K562 (cell line): ENCODE data around the gene DNAJC17. TPM values are rescaled to one million over a fixed set of nuclear protein-coding genes. Genes with fewer than 3 reads are reported as not detected.

Experiments
- ATAC-seq: fragments of 200-7000 bp; cut with Tn5 transposase; 3 replicates; pipeline ENCODE4 v1.9.1; 2020; ENCODE audit warnings: moderate library complexity
- BruUV-seq: library from RNA; stranded (reverse); fragments of 400-500 nt; replicated peaks from 2 replicates; lab custom pipeline; 2021; lab: Mats Ljungman, UMichigan
- CTCF ChIA-PET: fragments of 300-600 bp; formaldehyde crosslinking; extraction: SDS; loops from one replicate; lab custom pipeline; 2021; ENCODE audit warnings: low intra/inter-chr PET ratio; lab: Yijun Ruan, JAX
- POLR2A ChIA-PET: fragments of 300-600, 350-650 bp; sonication (Branson Sonifier 250); formaldehyde crosslinking; extraction: SDS; loops from one replicate; lab custom pipeline; 2021; ENCODE audit warnings: antibody characterized with exemption, inconsistent platforms; lab: Yijun Ruan, JAX
- DNase-seq, 4 experiments: peaks; one replicate each; pipeline versions ENCODE4 v3.0.0 to v3.0.0-alpha.2; 2011 to 2018; ENCODE audit warnings: low spot score in 3 of 4, mixed read lengths in 3 of 4; ENCODE audit errors: extremely low read depth in 1 of 4
- FAIRE-seq: peaks from 2 replicates; lab custom pipeline; 2011; peaks lifted over from hg19 to GRCh38; lab: Jason Lieb, UNC
- H2AFZ ChIP-seq: 2 replicates; pipeline ENCODE4 v1.6.0; 2011; ENCODE audit warnings: low read depth, low read length, control low read depth, inconsistent platforms
- H3K27ac ChIP-seq: fragments of 200-600 bp; 3 replicates; pipeline ENCODE4 v1.8.0; 2011; ENCODE audit warnings: low read depth, mild to moderate bottlenecking, control low read depth, inconsistent platforms, low read length, moderate library complexity, mixed read lengths; ENCODE audit errors: extremely low read depth
- H3K27me3 ChIP-seq, 2 experiments: fragments of 300-600 bp in 1 of 2; 2 replicates in 1 of 2; 3 replicates in 1 of 2; pipeline versions ENCODE4 v1.6.0 to v1.8.0; 2011; ENCODE audit warnings: inconsistent platforms in 2 of 2, low read length in 2 of 2, mild to moderate bottlenecking in 1 of 2, mixed read lengths in 1 of 2, moderate library complexity in 1 of 2; ENCODE audit not compliant: control insufficient read depth in 2 of 2, insufficient read depth in 2 of 2
- H3K36me3 ChIP-seq: fragments of 300-600 bp; 3 replicates; pipeline ENCODE4 v1.8.0; 2011; ENCODE audit warnings: mild to moderate bottlenecking, low read length, inconsistent platforms; ENCODE audit not compliant: control insufficient read depth, insufficient read depth
- H3K4me1 ChIP-seq, 2 experiments: fragments of 200-600 bp in 1 of 2; replicated peaks in 1 of 2; 2 replicates in 1 of 2; 3 replicates in 1 of 2; pipeline versions ENCODE4 v1.5.1 to v1.8.0; 2011; ENCODE audit warnings: inconsistent platforms in 2 of 2, low read length in 2 of 2, mild to moderate bottlenecking in 1 of 2, mixed read lengths in 1 of 2, moderate library complexity in 1 of 2; ENCODE audit not compliant: control insufficient read depth in 2 of 2, insufficient read depth in 2 of 2
- H3K4me2 ChIP-seq: 2 replicates; pipeline ENCODE4 v1.6.1; 2011; ENCODE audit warnings: low read length, control low read depth, inconsistent platforms, mixed read lengths; ENCODE audit not compliant: insufficient read depth
- H3K4me3 ChIP-seq: fragments of 200-600 bp; sonication (generic), shearing (Covaris generic); 2 replicates; pipeline ENCODE4 v1.5.1; 2016; ENCODE audit warnings: control low read depth, inconsistent platforms
- H3K79me2 ChIP-seq: fragments of 200-600 bp; 3 replicates; pipeline ENCODE4 v1.8.0; 2011; ENCODE audit warnings: low read length, inconsistent platforms; ENCODE audit not compliant: control insufficient read depth, insufficient read depth
- H3K9ac ChIP-seq, 2 experiments: 2 replicates each; pipeline versions ENCODE4 v1.6.0 to v1.6.1; 2011; ENCODE audit warnings: low read depth in 2 of 2, low read length in 2 of 2, control low read depth in 1 of 2, inconsistent platforms in 1 of 2, mild to moderate bottlenecking in 1 of 2, mixed read lengths in 1 of 2; ENCODE audit not compliant: insufficient read depth in 1 of 2
- H3K9me1 ChIP-seq: one replicate; pipeline ENCODE4 v1.6.0; 2011; ENCODE audit warnings: inconsistent platforms, mild to moderate bottlenecking, low read length, moderate library complexity; ENCODE audit not compliant: control insufficient read depth, insufficient read depth
- H3K9me3 ChIP-seq: replicated peaks from 2 replicates; pipeline ENCODE4 v1.5.1; 2011; ENCODE audit warnings: low read depth, low read length, inconsistent platforms; ENCODE audit not compliant: control insufficient read depth, insufficient read depth
- H4K20me1 ChIP-seq: replicated peaks from 2 replicates; pipeline ENCODE4 v1.6.1; 2011; ENCODE audit warnings: low read length, inconsistent platforms, mixed read lengths; ENCODE audit not compliant: control insufficient read depth, insufficient read depth
- ETV1 ChIP-seq: fragments of 450-650 bp; conservative IDR thresholded peaks from 2 replicates; pipeline ENCODE4 v1.6.1; 2016; ENCODE audit warnings: missing genetic modification characterization, control low read depth, low read depth, missing compliant biosample characterization
- GABPA ChIP-seq: fragments of 200-800 bp; sonication (Bioruptor generic); conservative IDR thresholded peaks from 2 replicates; pipeline ENCODE4 v1.6.1; 2016; ENCODE audit warnings: low read depth, missing genetic modification characterization, missing compliant biosample characterization
- MYBL2 ChIP-seq, 2 experiments: fragments of 450-650 bp in 1 of 2; sonication (generic) in 1 of 2; formaldehyde crosslinking in 1 of 2; IDR thresholded peaks; 2 replicates each; pipeline versions ENCODE4 v1.6.1 to v1.8.1; 2017 to 2022; ENCODE audit warnings: borderline replicate concordance in 1 of 2, inconsistent platforms in 1 of 2, low read depth in 1 of 2, mild to moderate bottlenecking in 1 of 2, missing genetic modification reagents in 1 of 2, moderate library complexity in 1 of 2
- POLR2B ChIP-seq: fragments of 450-650 bp; IDR thresholded peaks from 2 replicates; pipeline ENCODE4 v1.6.1; 2018; ENCODE audit warnings: low read depth; ENCODE audit not compliant: partially characterized antibody
- PRMT5 ChIP-seq: sonication (generic); formaldehyde crosslinking; IDR thresholded peaks from 2 replicates; pipeline ENCODE4 v1.5.0; 2020; ENCODE audit warnings: missing genetic modification reagents
- RERE ChIP-seq: sonication (generic); formaldehyde crosslinking; IDR thresholded peaks from 2 replicates; pipeline ENCODE4 v1.8.0; 2023; ENCODE audit warnings: missing genetic modification reagents, mild to moderate bottlenecking, borderline replicate concordance
- TEAD1 ChIP-seq, 2 experiments: fragments of 450-650 bp in 1 of 2; sonication (generic) in 1 of 2; formaldehyde crosslinking; IDR thresholded peaks; 2 replicates each; pipeline versions ENCODE4 v1.4.0 to v1.8.0; 2020 to 2022; ENCODE audit warnings: mild to moderate bottlenecking in 2 of 2, missing genetic modification reagents in 1 of 2
- THRAP3 ChIP-seq: fragments of 450-650 bp; IDR thresholded peaks from 2 replicates; pipeline ENCODE4 v1.6.1; 2016; ENCODE audit warnings: mild to moderate bottlenecking, inconsistent platforms, borderline replicate concordance
- in situ Hi-C: fragments of 300-500 bp; cut with MboI; formaldehyde crosslinking; loops from 4 replicates; pipeline ENCODE4 v1.15.0; 2018; ENCODE audit warnings: inconsistent platforms, mixed read lengths
- intact Hi-C: fragments of 100-400 bp; cut with micrococcal nuclease; formaldehyde crosslinking; loops from 2 replicates; pipeline ENCODE4 v1.14.2; 2022
- polyA plus RNA-seq, 8 experiments: library from polyadenylated mRNA; depleted of rRNA in 4 of 8; stranded (reverse) in 5 of 8; unstranded in 3 of 8; fragments of >200 nt; fragmentation: Nextera tagmentation in 2 of 8; fragmentation: Illumina TruSeq in 1 of 8; extraction: Ambion mirVana in 2 of 8; extraction: Trizol in 1 of 8; gene quantifications; 2 replicates each; pipeline versions ENCODE4 v1.2.1 to v1.2.3, GENCODE V29; 2011 to 2014; ENCODE audit warnings: inconsistent platforms in 1 of 8, missing spikeins in 1 of 8
- total RNA-seq, 7 experiments: library from RNA; depleted of rRNA in 6 of 7; stranded (reverse); fragments of >200 nt in 6 of 7; fragmentation: Illumina TruSeq in 2 of 7; extraction: Trizol in 2 of 7; gene quantifications; 2 replicates each; pipeline versions ENCODE4 v1.2.1 to v1.2.3, GENCODE V29; 2011 to 2021; ENCODE audit warnings: low replicate concordance in 1 of 7

DNAJC17 gene
- total and polyA plus RNA-seq, 9 of the 15 experiments (the other 6 are each of a cell fraction or from before 2014, with no cell fraction given) = 2.4 to 79.4 (median 44.2) TPM

GRCh38 chr15:40847223-40847961 is 40.1 kb upstream of the DNAJC17 start (continued):
- TF ChIP-seq MYBL2 (IDR thresholded peaks at IDR 0.05; ENCODE audit: low read depth) (no peak), MYBL2 (CRISPR knock-in tag; IDR thresholded peaks at IDR 0.05; ENCODE audit: borderline replicate concordance) (no peak), PRMT5 (CRISPR knock-in tag) (no peak), RERE (no peak)

GRCh38 chr15:40846841-40847222 is 39.6 kb upstream of the DNAJC17 start:
- in situ Hi-C loops = no loop called here
- Histone ChIP-seq H3K9me3 (no peaks in the 10 kb centered on the region), H3K4me3 (no peak overlapping the region), H3K9ac (peak overlapping the region in 1 of 2 experiments; percentile 5; a peak in 1 of 4 replicates), H3K27me3 (no peaks in the 10 kb centered on the region), H3K4me1 (peaks cover 29 to 41% of the 10 kb centered on the region in 2 experiments)
- ATAC-seq (peak; percentile 2; the same call in 1 of the 3 replicates), FAIRE-seq (no peak)
- intact Hi-C loops = no loop called here
- BruUV-seq = no TSS peak
- CTCF ChIA-PET = no interaction called here
- TF ChIP-seq ETV1 (tag) (no peak), TEAD1 (CRISPR knock-in tag; IDR thresholded peaks at IDR 0.05) (no peak), THRAP3 (no peak), POLR2B (no peak), GABPA (tag) (no peak)
- TF ChIP-seq, all 486 proteins: peak for 0
- peak in 1 of 4 experiments; percentile 27 for DNase-seq
- Histone ChIP-seq H3K79me2 (no peaks in the 10 kb centered on the region), H3K36me3 (no peaks in the 10 kb centered on the region), H3K4me2 (peak overlapping the region; percentile 62), H2AFZ (peak overlapping the region; percentile 83), H4K20me1 (no peaks in the 10 kb centered on the region), H3K27ac (peak overlapping the region; percentile 68; the same call in 2 of the 3 replicates), H3K9me1 (no peaks in the 10 kb centered on the region)
- POLR2A ChIA-PET = interaction anchor here (0.5 to 1.7 kb wide), 8 partner anchors 8 to 397 kb away, joined by 3 to 12 read pairs (median 3); no protein-coding TSS in a partner anchor
